SK-N-SH (cell line): ENCODE results near the gene SMURF1. TPM values are rescaled to one million over a fixed set of nuclear protein-coding genes. Genes with fewer than 3 reads are reported as not detected.

Experiments used
- CTCF ChIA-PET: fragments of 300-600, 350-600 bp; formaldehyde crosslinking; extraction: SDS; loops from one replicate; lab custom pipeline; 2021; lab: Yijun Ruan, JAX
- POLR2A ChIA-PET: fragments of 350-600 bp; sonication (Branson Sonifier 250); formaldehyde crosslinking; extraction: SDS; loops from one replicate; lab custom pipeline; 2020; ENCODE audit warnings: antibody characterized with exemption, inconsistent platforms; lab: Yijun Ruan, JAX
- DNase-seq: peaks from one replicate; pipeline ENCODE4 v3.0.0; 2012
- H2AFZ ChIP-seq: fragments of 200-600 bp; sonication (generic); 2 replicates; pipeline ENCODE4 v1.8.1; 2016; ENCODE audit warnings: antibody characterized with exemption, mild to moderate bottlenecking, low read depth
- H3F3A ChIP-seq: fragments of 200-600 bp; sonication (generic); replicated peaks from 2 replicates; pipeline ENCODE3; 2016; ENCODE audit warnings: antibody characterized with exemption, mild to moderate bottlenecking; ENCODE audit not compliant: insufficient read depth
- H3K27ac ChIP-seq, 2 experiments: fragments of 200-500 bp in 1 of 2; fragments of 200-600 bp in 1 of 2; sonication (Bioruptor generic) in 1 of 2; sonication (generic), shearing (Covaris generic) in 1 of 2; 2 replicates each; pipeline versions ENCODE4 v1.5.1 to v1.6.1; 2014 to 2016; ENCODE audit warnings: low read depth in 2 of 2, inconsistent platforms in 1 of 2, low read length in 1 of 2, mild to moderate bottlenecking in 1 of 2, mixed read lengths in 1 of 2
- H3K27me3 ChIP-seq: fragments of 200-600 bp; sonication (generic), shearing (Covaris generic); 2 replicates; pipeline ENCODE4 v1.6.1; 2016; ENCODE audit warnings: mixed run types; ENCODE audit not compliant: insufficient read depth
- H3K36me3 ChIP-seq, 2 experiments: fragments of 200-500 bp in 1 of 2; fragments of 200-600 bp in 1 of 2; sonication (Bioruptor generic) in 1 of 2; sonication (generic) in 1 of 2; replicated peaks in 1 of 2; 2 replicates each; pipeline versions ENCODE3 to v1.5.1; 2014 to 2016; ENCODE audit warnings: low read length in 1 of 2, mild to moderate bottlenecking in 1 of 2; ENCODE audit not compliant: insufficient read depth in 2 of 2, control insufficient read depth in 1 of 2
- H3K4me1 ChIP-seq, 2 experiments: fragments of 200-500 bp in 1 of 2; fragments of 200-600 bp in 1 of 2; sonication (Bioruptor generic) in 1 of 2; sonication (generic), shearing (Covaris generic) in 1 of 2; 2 replicates each; pipeline versions ENCODE4 v1.5.1 to v1.6.1; 2014 to 2016; ENCODE audit warnings: low read depth in 1 of 2, low read length in 1 of 2, mixed run types in 1 of 2; ENCODE audit not compliant: insufficient read depth in 2 of 2, control insufficient read depth in 1 of 2
- H3K4me2 ChIP-seq: fragments of 200-600 bp; sonication (generic), shearing (Covaris generic); 2 replicates; pipeline ENCODE4 v1.6.1; 2017; ENCODE audit warnings: mixed run types
- H3K4me3 ChIP-seq, 2 experiments: fragments of 200-500 bp in 1 of 2; fragments of 200-600 bp in 1 of 2; sonication (Bioruptor generic) in 1 of 2; sonication (generic), shearing (Covaris generic) in 1 of 2; 2 replicates each; pipeline versions ENCODE4 v1.5.1 to v1.8.1; 2014 to 2016; ENCODE audit warnings: low read depth in 2 of 2, inconsistent platforms in 1 of 2, low read length in 1 of 2, mild to moderate bottlenecking in 1 of 2, mixed read lengths in 1 of 2, moderate library complexity in 1 of 2
- H3K79me2 ChIP-seq: fragments of 200-600 bp; sonication (generic); 2 replicates; pipeline ENCODE4 v1.8.1; 2017; ENCODE audit warnings: mild to moderate bottlenecking; ENCODE audit not compliant: insufficient read depth
- H3K9ac ChIP-seq: fragments of 200-600 bp; sonication (generic); 2 replicates; pipeline ENCODE4 v1.6.1; 2017; ENCODE audit warnings: mixed run types
- H3K9me2 ChIP-seq: fragments of 200-600 bp; sonication (generic); 2 replicates; pipeline ENCODE4 v1.6.1; 2017; ENCODE audit warnings: mixed run types
- H3K9me3 ChIP-seq: fragments of 200-600 bp; sonication (generic); 2 replicates; pipeline ENCODE4 v1.6.1; 2017; ENCODE audit warnings: mixed run types, mild to moderate bottlenecking, moderate library complexity
- H4K20me1 ChIP-seq: fragments of 200-600 bp; sonication (generic); 2 replicates; pipeline ENCODE4 v1.6.1; 2017; ENCODE audit warnings: mild to moderate bottlenecking, mixed run types; ENCODE audit not compliant: insufficient read depth
- CHD2 ChIP-seq: fragments of 150-350 bp; IDR thresholded peaks from 2 replicates; pipeline ENCODE4 v1.6.1; 2018; ENCODE audit warnings: low read length; ENCODE audit not compliant: partially characterized antibody
- CTCF ChIP-seq: fragments of 200-600 bp; sonication (generic); IDR thresholded peaks from 2 replicates; pipeline ENCODE4 v1.6.1; 2017; ENCODE audit warnings: antibody characterized with exemption, mild to moderate bottlenecking, moderate library complexity
- ELF1 ChIP-seq: IDR thresholded peaks from 2 replicates; pipeline ENCODE4 v1.4.0; 2012
- FOSL2 ChIP-seq: IDR thresholded peaks from 2 replicates; pipeline ENCODE4 v1.4.0; 2012; ENCODE audit warnings: low read depth, mild to moderate bottlenecking, moderate library complexity, borderline replicate concordance
- FOXJ3 ChIP-seq: sonication (generic); formaldehyde crosslinking; IDR thresholded peaks from 2 replicates; pipeline ENCODE4 v1.5.1; 2020; ENCODE audit warnings: mild to moderate bottlenecking, missing genetic modification reagents
- GATA2 ChIP-seq: sonication (generic); formaldehyde crosslinking; IDR thresholded peaks from 2 replicates; pipeline ENCODE4 v1.5.0; 2020; ENCODE audit warnings: mild to moderate bottlenecking, missing genetic modification reagents
- IRF3 ChIP-seq: fragments of 150-350 bp; IDR thresholded peaks from 2 replicates; pipeline ENCODE4 v1.6.1; 2016; ENCODE audit warnings: mild to moderate bottlenecking, low read depth, low read length
- JUND ChIP-seq: IDR thresholded peaks from 2 replicates; pipeline ENCODE4 v1.4.0; 2012
- MAX ChIP-seq: IDR thresholded peaks from 2 replicates; pipeline ENCODE4 v1.4.0; 2012; ENCODE audit warnings: low read depth
- MEF2A ChIP-seq: IDR thresholded peaks from 2 replicates; pipeline ENCODE4 v1.4.0; 2012; ENCODE audit warnings: low read depth, borderline replicate concordance
- NFIC ChIP-seq: IDR thresholded peaks from 2 replicates; pipeline ENCODE4 v1.4.0; 2012; ENCODE audit warnings: borderline replicate concordance
- NRF1 ChIP-seq: IDR thresholded peaks from 2 replicates; pipeline ENCODE4 v1.6.1; 2012; ENCODE audit warnings: low read depth, mild to moderate bottlenecking, low read length
- PBX3 ChIP-seq: IDR thresholded peaks from 2 replicates; pipeline ENCODE4; 2012
- RXRA ChIP-seq: IDR thresholded peaks from 2 replicates; pipeline ENCODE4 v1.4.0; 2012; ENCODE audit warnings: low read depth, mild to moderate bottlenecking, borderline replicate concordance
- SMC3 ChIP-seq: IDR thresholded peaks from 2 replicates; pipeline ENCODE4 v1.6.1; 2012; ENCODE audit warnings: low read depth, low read length, improper control_type of control experiment
- USF1 ChIP-seq: IDR thresholded peaks from 2 replicates; pipeline ENCODE4 v1.4.0; 2012; ENCODE audit warnings: low read depth, borderline replicate concordance
- WGBS: methylation state at CpG from one replicate; pipeline ENCODE4 v1.1.6; 2017; ENCODE audit warnings: low lambda C conversion rate; 5-methylcytosine and 5-hydroxymethylcytosine counted together
- polyA plus RNA-seq, 3 experiments: library from polyadenylated mRNA; depleted of rRNA; stranded (reverse); fragments of >200 nt; gene quantifications; 2 replicates each; pipeline ENCODE4 v1.2.3, GENCODE V29; 2012

SMURF1 gene
- polyA plus RNA-seq, 1 of the 3 experiments (the other 2 are of a cell fraction), result 12.9 TPM

- H2AFZ ChIP-seq, result no peak overlapping the region
- no peaks in the 10 kb centered on the region for H3K27me3 ChIP-seq
- WGBS, result 99% methylated on average over 6 of the region's 6 CpGs
- H3K9me2 ChIP-seq, result no peaks in the 10 kb centered on the region
- no peak overlapping the region for H3K4me2 ChIP-seq
- peaks cover 0 to 9% of the 10 kb centered on the region in 2 experiments for H3K36me3 ChIP-seq
- no peaks in the 10 kb centered on the region for H3K9me3 ChIP-seq
- no peak for TF ChIP-seq GATA2
- TF ChIP-seq MAX, result no peak
- no peak for TF ChIP-seq ELF1
- TF ChIP-seq FOXJ3 (CRISPR knock-in tag), result no peak
- TF ChIP-seq PBX3, result no peak
- TF ChIP-seq, all 33 proteins: peak for 0
- no peak for DNase-seq
- peaks cover 4 to 5% of the 10 kb centered on the region in 2 experiments; a peak in 2 of 4 replicates for H3K4me1 ChIP-seq
- no peaks in the 10 kb centered on the region for H3F3A ChIP-seq
- POLR2A ChIA-PET, result no interaction called here
- peaks cover 95% of the 10 kb centered on the region for H3K79me2 ChIP-seq
- no peak overlapping the region for H3K9ac ChIP-seq
- no peak overlapping the region for H3K4me3 ChIP-seq
- no peak overlapping the region for H3K27ac ChIP-seq
- H4K20me1 ChIP-seq, result peaks cover 77% of the 10 kb centered on the region
- CTCF ChIA-PET, result interaction anchor here (1.2 kb wide), 1 partner anchor 38 kb away, joined by 4 read pairs; no protein-coding TSS in a partner anchor
These were observed 65.5 kb downstream of the SMURF1 start for GRCh38 chr7:99078416-99078815.

GRCh38 chr7:99076615-99077014 lies 67.3 kb downstream of the SMURF1 start:
- Histone ChIP-seq H4K20me1 (peaks cover 90% of the 10 kb centered on the region), H3K9ac (no peak overlapping the region), H3K27ac (no peak overlapping the region), H3K79me2 (peaks cover 97% of the 10 kb centered on the region), H3K9me3 (no peaks in the 10 kb centered on the region), H3K36me3 (peaks cover 0 to 11% of the 10 kb centered on the region in 2 experiments), H3K27me3 (no peaks in the 10 kb centered on the region), H3F3A (peaks cover 4% of the 10 kb centered on the region), H2AFZ (no peak overlapping the region), H3K9me2 (no peaks in the 10 kb centered on the region), H3K4me2 (no peak overlapping the region), H3K4me3 (no peak overlapping the region), H3K4me1 (peaks cover 4 to 5% of the 10 kb centered on the region in 2 experiments; a peak in 2 of 4 replicates)
- ChIA-PET POLR2A (no interaction called here), CTCF (no interaction called here)
- TF ChIP-seq MEF2A (no peak), USF1 (no peak)
- WGBS, result 98% methylated on average over 10 of the region's 10 CpGs
- DNase-seq, result no peak

GRCh38 chr7:99073839-99074446 lies 70.0 kb downstream of the SMURF1 start:
- H2AFZ ChIP-seq, result no peak overlapping the region
- DNase-seq, result no peak
- CTCF ChIA-PET, result no interaction called here
- no peak overlapping the region for H3K27ac ChIP-seq
- peaks cover 93% of the 10 kb centered on the region for H4K20me1 ChIP-seq
- 75% methylated on average over 2 of the region's 2 CpGs for WGBS
- H3K9ac ChIP-seq, result no peak overlapping the region
- peaks cover 0 to 7% of the 10 kb centered on the region in 2 experiments for H3K36me3 ChIP-seq
- H3F3A ChIP-seq, result peaks cover 4% of the 10 kb centered on the region
- H3K4me1 ChIP-seq, result peaks cover under 1 to 1% of the 10 kb centered on the region in 2 experiments; a peak in 1 of 4 replicates
- peaks cover 97% of the 10 kb centered on the region for H3K79me2 ChIP-seq
- no peak overlapping the region for H3K4me3 ChIP-seq
- H3K4me2 ChIP-seq, result no peak overlapping the region
- POLR2A ChIA-PET, result no interaction called here
- no peaks in the 10 kb centered on the region for H3K9me2 ChIP-seq
- H3K9me3 ChIP-seq, result no peaks in the 10 kb centered on the region
- H3K27me3 ChIP-seq, result no peaks in the 10 kb centered on the region
- TF ChIP-seq RXRA (no peak), SMC3 (no peak), CHD2 (no peak), NFIC (no peak), JUND (no peak), GATA2 (no peak), PBX3 (no peak), IRF3 (no peak), FOSL2 (no peak), NRF1 (no peak), CTCF (no peak)
